ENCODE results near the gene ADIG. TPM values are rescaled to one million over a fixed set of nuclear protein-coding genes. Genes with fewer than 3 reads are reported as not detected.

ADIG gene
- total RNA-seq, 3 donors from 2014 or later: not detected

GRCh38 chr20:38584099-38584763 lies 3.2 kb downstream of the ADIG start:
- intact Hi-C loops (cut with DNase I, micrococcal nuclease): no loop called here
- no peak overlapping the region for H3K4me3 ChIP-seq
- no peak for ATAC-seq
- no peaks in the 10 kb centered on the region for H3K4me1 ChIP-seq (ENCODE audit: low read depth)
- TF ChIP-seq CTCF (IDR thresholded peaks at IDR 0.05): no peak
- H3K9me3 ChIP-seq: no peaks in the 10 kb centered on the region
- no peaks in the 10 kb centered on the region for H3K36me3 ChIP-seq (ENCODE audit: low read depth)
- DNase-seq: no peak

GRCh38 chr20:38585404-38586180 lies 4.6 kb downstream of the ADIG start:
- ATAC-seq: no peak
- no peaks in the 10 kb centered on the region for H3K4me1 ChIP-seq (ENCODE audit: low read depth)
- H3K4me3 ChIP-seq: no peak overlapping the region
- H3K36me3 ChIP-seq (ENCODE audit: low read depth): no peaks in the 10 kb centered on the region
- DNase-seq: no peak
- no peak for TF ChIP-seq CTCF (IDR thresholded peaks at IDR 0.05)
- intact Hi-C loops (cut with DNase I, micrococcal nuclease): no loop called here
- H3K9me3 ChIP-seq: no peaks in the 10 kb centered on the region

- ATAC-seq (no peak), DNase-seq (no peak)
- no peaks in the 10 kb centered on the region for H3K36me3 ChIP-seq (ENCODE audit: low read depth)
- H3K4me1 ChIP-seq (ENCODE audit: low read depth): no peaks in the 10 kb centered on the region
- TF ChIP-seq CTCF (IDR thresholded peaks at IDR 0.05): no peak
- no peaks in the 10 kb centered on the region for H3K9me3 ChIP-seq
- H3K4me3 ChIP-seq: no peak overlapping the region
- intact Hi-C loops (cut with DNase I, micrococcal nuclease): no loop called here
Observed at GRCh38 chr20:38586181-38586525, 5.2 kb downstream of the ADIG start.

- H3K36me3 ChIP-seq (ENCODE audit: low read depth): no peaks in the 10 kb centered on the region
- ATAC-seq (no peak), DNase-seq (no peak)
- H3K4me3 ChIP-seq: no peak overlapping the region
- no peak for TF ChIP-seq CTCF (IDR thresholded peaks at IDR 0.05)
- no peaks in the 10 kb centered on the region for H3K4me1 ChIP-seq (ENCODE audit: low read depth)
- H3K9me3 ChIP-seq: no peaks in the 10 kb centered on the region
- intact Hi-C loops (cut with DNase I, micrococcal nuclease): no loop called here
Observed at GRCh38 chr20:38588303-38588702, 7.3 kb downstream of the ADIG start.

GRCh38 chr20:38589351-38589750 lies 8.4 kb downstream of the ADIG start:
- no peak for DNase-seq
- intact Hi-C loops (cut with DNase I, micrococcal nuclease): no loop called here
- no peak overlapping the region for H3K4me3 ChIP-seq
- H3K4me1 ChIP-seq (ENCODE audit: low read depth): no peaks in the 10 kb centered on the region
- H3K36me3 ChIP-seq (ENCODE audit: low read depth): no peaks in the 10 kb centered on the region
- no peaks in the 10 kb centered on the region for H3K9me3 ChIP-seq
- TF ChIP-seq CTCF (IDR thresholded peaks at IDR 0.05): no peak
- no peak for ATAC-seq
